HG03066 (cell line): Measurements from ENCODE around the gene TACC2.

Experiments used
- ATAC-seq: cut with Tn5 transposase; IDR thresholded peaks from one replicate; pipeline ENCODE4 v1.9.1; 2021; ENCODE audit warnings: low read depth; ENCODE audit not compliant: unreplicated experiment

The TACC2 gene

GRCh38 chr10:122257041-122257440 lies 268.1 kb downstream of the TACC2 start:
- no peak for ATAC-seq

GRCh38 chr10:122258136-122259074 lies 269.4 kb downstream of the TACC2 start:
- ATAC-seq, result no peak

- ATAC-seq, result no peak
Observed at GRCh38 chr10:122259075-122259466, 270.1 kb downstream of the TACC2 start.

- ATAC-seq, result no peak
Observed at GRCh38 chr10:122261584-122261983, 272.6 kb downstream of the TACC2 start.

- no peak for ATAC-seq
Observed at GRCh38 chr10:122263971-122264370, 275.0 kb downstream of the TACC2 start.

GRCh38 chr10:122264436-122264835 lies 275.5 kb downstream of the TACC2 start:
- ATAC-seq, result no peak

GRCh38 chr10:122264931-122265330 lies 276.0 kb downstream of the TACC2 start:
- ATAC-seq, result no peak

- no peak for ATAC-seq
Observed at GRCh38 chr10:122265896-122266295, 276.9 kb downstream of the TACC2 start.

- peak; percentile 72 for ATAC-seq
Observed at GRCh38 chr10:122267849-122268737, 279.1 kb downstream of the TACC2 start.

GRCh38 chr10:122269059-122269687 lies 280.2 kb downstream of the TACC2 start:
- ATAC-seq, result no peak

- no peak for ATAC-seq
Observed at GRCh38 chr10:122271076-122271475, 282.1 kb downstream of the TACC2 start, which contains the start of gene BTBD16. BTBD16 (plus strand) TSS chr10:122271296; CDS start chr10:122275082, 3,786 bp downstream.

GRCh38 chr10:122273966-122274545 lies 285.1 kb downstream of the TACC2 start:
- no peak for ATAC-seq

- ATAC-seq, result no peak
Observed at GRCh38 chr10:122276611-122277208, 287.7 kb downstream of the TACC2 start.

GRCh38 chr10:122277526-122278136 lies 288.7 kb downstream of the TACC2 start:
- no peak for ATAC-seq

GRCh38 chr10:122279725-122280141 lies 290.8 kb downstream of the TACC2 start:
- no peak for ATAC-seq

GRCh38 chr10:122280156-122280555 lies 291.2 kb downstream of the TACC2 start:
- ATAC-seq, result no peak

GRCh38 chr10:122281018-122281626 lies 292.2 kb downstream of the TACC2 start:
- no peak for ATAC-seq

GRCh38 chr10:122281751-122282150 lies 292.8 kb downstream of the TACC2 start:
- no peak for ATAC-seq

- no peak for ATAC-seq
Observed at GRCh38 chr10:122282253-122282671, 293.3 kb downstream of the TACC2 start.
